Measurements from ENCODE around the gene CERCAM.
A peak's percentile ranks its signal among the peaks of the same experiment; 100 is the strongest.
"Not testable (repeated sequence)": the region's sequence is repeated elsewhere in the genome, so short reads cannot be mapped to it uniquely, and the experiment has no call there.

The CERCAM gene

DNA sequence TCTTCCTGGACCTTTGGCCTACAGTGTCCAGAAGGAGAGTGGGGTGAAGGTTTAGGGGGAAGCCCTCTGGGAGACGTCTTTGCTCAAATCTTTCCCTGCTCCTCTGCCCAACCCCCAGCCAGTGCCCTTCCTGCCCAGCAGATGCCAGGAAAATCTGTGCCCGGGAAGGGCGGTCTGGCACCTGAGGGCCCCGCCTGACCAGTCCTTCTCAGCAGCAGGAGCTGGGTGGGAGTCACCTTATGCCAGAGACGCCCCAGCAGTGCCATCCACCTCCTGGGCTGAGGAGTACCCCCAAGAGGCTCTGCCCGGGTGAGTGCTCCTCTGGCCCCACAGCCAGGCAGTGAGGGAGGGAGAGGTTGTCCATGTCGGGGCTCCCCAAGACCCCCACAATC lies 14.9 kb upstream of the CERCAM start:
- Mint-ChIP-seq H3K36me3 (ENCODE audit: low read depth) (no peaks in the 10 kb centered on the region), H3K4me3 (no peak overlapping the region), H3K27ac (no peak overlapping the region), H3K27me3 (peaks cover 19% of the 10 kb centered on the region), H3K9me3 (no peaks in the 10 kb centered on the region), H3K4me1 (ENCODE audit: low read depth) (no peaks in the 10 kb centered on the region)

DNA sequence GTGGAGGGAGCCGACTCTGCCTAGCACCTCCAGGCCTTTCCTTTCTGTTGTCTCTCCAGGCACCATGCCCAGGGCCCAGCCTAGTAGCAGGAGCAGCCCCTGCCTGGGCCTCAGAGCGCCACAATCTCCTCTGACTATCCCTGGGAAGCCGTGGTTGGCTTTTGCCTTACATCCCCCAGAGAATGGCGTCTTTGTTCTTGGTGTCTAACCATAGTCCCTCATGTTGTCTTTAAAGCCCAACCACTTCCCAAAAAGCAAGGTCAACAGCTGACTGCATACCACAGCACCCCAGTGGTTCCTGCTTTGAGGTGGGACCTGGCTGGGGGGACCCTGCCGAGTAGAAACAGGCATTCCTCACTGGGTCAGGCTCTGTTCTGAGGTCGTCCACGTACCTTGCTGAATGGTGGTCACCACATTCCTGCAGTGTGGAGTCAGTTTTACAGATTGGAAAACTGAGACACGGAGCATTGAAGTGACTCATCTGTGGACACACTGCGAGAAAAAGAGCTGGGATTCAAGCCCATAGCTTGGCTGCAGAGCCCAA lies 13.7 kb upstream of the CERCAM start:
- Mint-ChIP-seq H3K36me3 (ENCODE audit: low read depth) (no peaks in the 10 kb centered on the region), H3K4me3 (no peak overlapping the region), H3K27me3 (peaks cover 25% of the 10 kb centered on the region)

DNA sequence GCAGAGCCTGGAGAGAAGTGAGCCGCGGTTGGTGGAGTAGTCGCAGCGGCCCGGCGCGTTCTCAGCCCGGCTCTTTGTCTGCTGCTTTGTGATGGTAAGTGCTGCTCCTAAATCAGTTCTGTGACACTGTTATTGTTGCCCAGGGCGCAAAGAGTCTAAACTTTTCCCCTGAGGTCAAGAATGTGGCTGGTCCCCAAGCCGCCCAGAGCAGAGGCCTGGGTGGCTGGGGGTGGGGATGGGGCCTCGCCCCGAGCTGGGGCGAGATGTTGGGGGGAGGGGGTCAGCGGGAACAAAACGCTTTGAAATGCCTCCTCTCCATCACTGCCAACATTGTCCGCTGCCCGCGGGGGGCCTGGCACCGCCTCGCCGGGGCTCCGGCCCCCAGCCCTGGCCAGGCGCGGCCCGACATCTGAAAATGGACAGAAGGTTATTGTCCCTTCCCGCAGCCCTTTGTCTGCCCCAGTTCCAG lies 11.7 kb upstream of the CERCAM start:
- Mint-ChIP-seq H3K27ac (no peak overlapping the region), H3K4me1 (ENCODE audit: low read depth) (no peaks in the 10 kb centered on the region), H3K9me3 (no peaks in the 10 kb centered on the region), H3K4me3 (no peak overlapping the region), H3K27me3 (peaks cover 32% of the 10 kb centered on the region), H3K36me3 (ENCODE audit: low read depth) (no peaks in the 10 kb centered on the region)

More for the DNA sequence above, 13.7 kb upstream of the CERCAM start:
- Mint-ChIP-seq H3K4me1 (ENCODE audit: low read depth) (no peaks in the 10 kb centered on the region), H3K27ac (no peak overlapping the region), H3K9me3 (no peaks in the 10 kb centered on the region)

DNA sequence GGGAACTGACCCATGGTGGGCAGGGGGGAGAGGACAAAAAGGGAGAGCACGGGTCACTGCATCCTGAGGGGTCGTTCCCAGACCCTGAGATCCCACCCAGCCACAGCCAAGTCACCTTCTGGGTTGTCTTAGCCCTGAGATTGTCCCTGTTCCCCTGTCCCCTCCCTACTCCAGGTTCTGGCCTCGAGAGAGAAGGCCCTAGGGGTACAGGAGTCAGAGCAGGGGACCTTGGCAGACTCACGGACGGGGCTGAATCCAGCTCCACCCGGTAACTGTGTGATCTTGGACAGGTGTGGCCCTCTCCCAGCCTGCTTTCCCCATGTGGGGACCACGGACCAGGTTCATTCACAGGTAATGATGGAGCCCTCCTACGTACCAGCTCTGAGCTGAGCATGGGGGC lies 11.2 kb upstream of the CERCAM start:
- no peaks in the 10 kb centered on the region for H3K36me3 Mint-ChIP-seq (ENCODE audit: low read depth)
- no peaks in the 10 kb centered on the region for H3K4me1 Mint-ChIP-seq (ENCODE audit: low read depth)
- peaks cover 35% of the 10 kb centered on the region for H3K27me3 Mint-ChIP-seq
- H3K9me3 Mint-ChIP-seq = no peaks in the 10 kb centered on the region
- no peak overlapping the region for H3K4me3 Mint-ChIP-seq
- no peak overlapping the region for H3K27ac Mint-ChIP-seq

DNA sequence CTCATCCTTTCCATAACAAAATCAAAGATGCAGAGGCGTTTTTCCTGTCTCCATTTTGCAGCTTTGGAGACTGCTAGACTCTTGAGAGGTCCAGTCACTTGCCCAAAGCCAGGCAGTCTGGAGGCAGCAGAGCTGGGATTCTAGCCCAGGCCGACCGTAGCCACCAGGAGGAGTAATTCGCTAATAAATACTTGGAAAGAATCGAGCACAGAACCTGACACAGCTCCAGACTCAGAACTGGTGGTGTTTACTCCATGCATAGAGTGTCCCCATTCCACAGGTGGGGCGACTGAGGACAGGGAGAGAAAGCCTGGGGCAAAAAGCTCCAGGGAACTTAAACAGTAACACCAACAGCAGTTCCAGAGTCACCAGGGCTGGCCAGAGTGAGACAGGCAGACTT lies 10.7 kb upstream of the CERCAM start:
- Mint-ChIP-seq H3K27me3 (peaks cover 38% of the 10 kb centered on the region), H3K9me3 (no peaks in the 10 kb centered on the region)

DNA sequence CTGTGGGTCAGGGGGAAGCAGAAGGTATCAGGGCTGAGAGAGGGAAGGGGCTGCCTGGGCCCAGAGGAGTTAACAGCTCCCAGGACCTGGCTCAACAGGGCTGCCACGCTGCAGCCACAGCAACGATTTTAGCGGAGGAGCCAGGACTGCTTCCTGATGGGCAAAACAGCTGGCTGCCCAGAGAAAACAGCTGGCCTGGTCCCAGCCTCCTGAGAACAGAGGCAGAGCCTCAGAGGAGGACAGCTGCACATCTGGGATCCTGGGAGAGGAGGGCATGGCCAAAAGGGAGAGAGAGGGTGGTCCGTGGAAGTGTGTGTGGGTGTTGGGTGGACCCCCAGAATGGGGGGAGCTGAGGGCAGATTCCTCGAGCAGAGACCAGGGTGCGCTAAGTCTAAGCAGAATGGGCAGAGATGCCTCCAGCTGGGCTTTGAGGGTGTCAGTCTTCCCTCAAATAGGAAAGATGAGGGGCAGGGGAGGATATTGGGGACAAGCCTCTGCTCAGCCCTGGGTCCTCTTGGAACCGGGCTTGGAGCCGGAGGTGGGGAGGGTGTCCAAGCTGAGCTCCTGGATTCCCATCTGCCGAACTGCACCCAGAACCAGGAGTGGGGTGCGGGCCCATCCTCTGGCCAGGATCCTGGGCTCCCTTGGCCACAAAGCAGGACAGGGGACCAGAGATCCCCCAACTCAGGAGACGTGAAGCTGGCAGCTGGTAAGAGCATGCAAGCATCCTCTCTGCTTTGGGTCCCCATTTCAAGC lies 9.1 kb upstream of the CERCAM start:
- H3K27me3 Mint-ChIP-seq = peaks cover 52% of the 10 kb centered on the region
- no peaks in the 10 kb centered on the region for H3K36me3 Mint-ChIP-seq (ENCODE audit: low read depth)
- no peaks in the 10 kb centered on the region for H3K9me3 Mint-ChIP-seq
- H3K4me1 Mint-ChIP-seq (ENCODE audit: low read depth) = no peaks in the 10 kb centered on the region
- no peak overlapping the region for H3K27ac Mint-ChIP-seq
- no peak overlapping the region for H3K4me3 Mint-ChIP-seq

More for the DNA sequence above, 10.7 kb upstream of the CERCAM start:
- Mint-ChIP-seq H3K36me3 (ENCODE audit: low read depth) (no peaks in the 10 kb centered on the region), H3K4me3 (no peak overlapping the region), H3K4me1 (ENCODE audit: low read depth) (no peaks in the 10 kb centered on the region), H3K27ac (no peak overlapping the region)

DNA sequence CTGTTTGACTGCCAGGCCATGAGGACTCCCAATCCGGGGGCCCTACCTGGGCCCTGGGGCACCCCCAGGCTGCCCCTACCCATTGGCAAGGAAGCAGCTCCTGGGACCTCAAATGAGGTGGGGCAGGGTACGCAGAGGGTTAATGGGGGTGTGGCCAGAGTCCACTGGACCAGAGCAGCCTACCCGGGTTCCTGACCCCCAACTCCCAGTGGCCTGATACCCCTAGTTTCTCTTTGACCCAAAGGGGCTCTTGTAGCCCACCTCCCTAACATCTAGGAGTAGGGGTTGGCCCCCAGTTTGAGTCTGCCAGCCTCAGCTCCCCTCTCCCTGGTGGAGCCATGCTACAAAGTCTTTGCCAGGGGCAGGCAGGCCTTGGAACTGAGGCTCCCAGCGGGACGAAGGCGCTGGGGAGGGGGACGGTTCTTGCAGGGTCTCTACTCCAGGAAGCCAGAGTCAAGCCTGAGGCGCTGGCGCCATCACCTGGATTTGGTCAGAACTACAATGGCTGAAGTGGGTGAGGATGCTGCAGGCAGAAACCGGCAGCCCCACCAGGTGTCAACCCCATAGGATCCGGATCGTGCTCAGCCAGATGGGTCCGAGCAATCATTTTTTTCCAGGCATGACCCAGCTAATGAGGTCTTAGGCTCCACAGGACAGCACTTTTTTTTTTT lies 8.4 kb upstream of the CERCAM start:
- H3K27me3 Mint-ChIP-seq = peaks cover 50% of the 10 kb centered on the region
- no peaks in the 10 kb centered on the region for H3K36me3 Mint-ChIP-seq (ENCODE audit: low read depth)
- no peaks in the 10 kb centered on the region for H3K4me1 Mint-ChIP-seq (ENCODE audit: low read depth)
- no peak overlapping the region for H3K27ac Mint-ChIP-seq
- no peaks in the 10 kb centered on the region for H3K9me3 Mint-ChIP-seq
- H3K4me3 Mint-ChIP-seq = no peak overlapping the region

DNA sequence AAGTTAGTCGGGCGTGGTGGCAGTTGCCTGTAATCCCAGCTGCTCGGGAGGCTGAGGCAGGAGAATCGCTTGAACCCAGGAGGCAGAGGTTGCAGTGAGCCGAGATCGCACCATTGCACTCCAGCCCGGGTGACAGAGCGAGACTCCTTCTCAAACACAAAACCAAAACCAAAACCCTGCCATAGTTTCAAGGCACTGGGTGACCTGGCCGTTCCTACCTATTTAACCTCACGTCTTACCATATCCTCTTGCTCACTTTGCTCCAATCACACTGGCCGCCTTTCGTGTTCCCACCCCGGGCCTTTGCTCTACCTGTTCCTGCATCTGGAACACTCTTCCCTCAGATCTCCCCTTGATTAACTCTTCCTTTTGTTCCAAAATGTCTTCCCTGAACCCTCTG lies 6.9 kb upstream of the CERCAM start:
- not testable (repeated sequence) for H3K9me3 Mint-ChIP-seq, H3K4me3 Mint-ChIP-seq

DNA sequence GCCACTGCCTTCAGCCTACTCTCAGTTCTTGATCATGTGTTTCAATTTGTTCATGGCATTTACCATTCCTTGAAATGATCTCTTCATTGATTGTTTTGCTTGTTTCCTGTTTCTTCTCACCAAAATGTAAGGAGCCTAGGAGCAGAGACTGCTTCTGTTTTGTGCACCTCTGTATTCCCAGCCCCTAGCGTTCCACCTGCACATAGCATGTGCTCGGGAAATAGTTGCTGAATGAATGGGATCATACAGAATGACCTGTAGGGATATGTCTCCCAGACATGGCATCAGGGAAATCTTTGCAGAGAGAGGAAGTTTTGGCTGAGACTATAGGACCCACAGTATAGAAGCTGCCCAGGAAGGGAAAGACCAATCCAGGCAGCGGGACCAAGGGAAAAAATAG lies 6.2 kb upstream of the CERCAM start:
- H3K36me3 Mint-ChIP-seq (ENCODE audit: low read depth) = no peaks in the 10 kb centered on the region
- H3K4me3 Mint-ChIP-seq = no peak overlapping the region
- peaks cover 2% of the 10 kb centered on the region for H3K4me1 Mint-ChIP-seq (ENCODE audit: low read depth)
- H3K9me3 Mint-ChIP-seq = no peaks in the 10 kb centered on the region
- H3K27ac Mint-ChIP-seq = no peak overlapping the region
- H3K27me3 Mint-ChIP-seq = peaks cover 49% of the 10 kb centered on the region

More for the DNA sequence above, 6.9 kb upstream of the CERCAM start:
- H3K36me3 Mint-ChIP-seq (ENCODE audit: low read depth); H3K4me1 Mint-ChIP-seq (ENCODE audit: low read depth); H3K27ac Mint-ChIP-seq: not testable (repeated sequence)
- peaks cover 43% of the 10 kb centered on the region for H3K27me3 Mint-ChIP-seq

DNA sequence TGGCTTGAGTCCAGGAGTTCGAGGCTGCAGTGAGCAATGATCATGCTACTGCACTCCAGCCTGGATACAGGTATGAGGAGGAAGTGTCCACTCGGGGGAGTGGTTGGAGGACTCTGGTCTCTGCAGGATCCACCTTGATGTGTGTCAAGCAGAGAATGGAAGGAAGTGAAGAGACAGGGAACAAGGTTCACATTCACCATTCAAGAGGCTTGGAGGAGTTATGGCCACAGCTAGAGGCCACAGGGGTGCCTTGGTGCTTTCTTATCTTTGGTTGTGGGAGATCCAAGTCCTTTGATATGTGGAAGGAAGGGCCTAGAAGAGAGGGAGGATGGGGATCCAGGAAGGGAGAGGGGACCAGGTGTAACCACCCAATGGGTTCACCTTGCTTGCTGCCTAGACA lies 5.4 kb upstream of the CERCAM start:
- H3K36me3 Mint-ChIP-seq (ENCODE audit: low read depth) = no peaks in the 10 kb centered on the region
- peaks cover 48% of the 10 kb centered on the region for H3K27me3 Mint-ChIP-seq
- H3K4me3 Mint-ChIP-seq = no peak overlapping the region
- no peaks in the 10 kb centered on the region for H3K9me3 Mint-ChIP-seq
- no peak overlapping the region for H3K27ac Mint-ChIP-seq
- H3K4me1 Mint-ChIP-seq (ENCODE audit: low read depth) = peaks cover 8% of the 10 kb centered on the region

DNA sequence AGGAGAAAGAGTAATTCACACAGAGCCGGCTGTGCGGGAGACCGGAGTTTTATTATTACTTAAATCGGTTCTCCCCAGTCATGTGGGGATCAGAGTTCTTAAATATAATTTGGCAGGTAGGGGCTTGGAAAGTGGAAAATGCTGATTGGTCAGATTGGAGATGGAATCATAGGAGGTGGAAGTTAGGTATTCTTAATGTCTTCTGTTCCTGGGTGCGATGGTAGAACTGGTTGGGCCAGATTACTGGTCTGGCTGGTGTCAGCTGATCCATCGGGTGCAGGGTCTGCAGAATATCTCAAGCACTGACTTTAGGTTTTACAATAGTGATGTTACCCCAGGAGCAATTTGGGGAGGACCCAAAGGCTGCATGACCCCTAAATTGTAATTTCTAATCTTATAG lies 4.6 kb upstream of the CERCAM start:
- Mint-ChIP-seq H3K27me3 (peaks cover 48% of the 10 kb centered on the region), H3K27ac (no peak overlapping the region), H3K9me3 (no peaks in the 10 kb centered on the region)

DNA sequence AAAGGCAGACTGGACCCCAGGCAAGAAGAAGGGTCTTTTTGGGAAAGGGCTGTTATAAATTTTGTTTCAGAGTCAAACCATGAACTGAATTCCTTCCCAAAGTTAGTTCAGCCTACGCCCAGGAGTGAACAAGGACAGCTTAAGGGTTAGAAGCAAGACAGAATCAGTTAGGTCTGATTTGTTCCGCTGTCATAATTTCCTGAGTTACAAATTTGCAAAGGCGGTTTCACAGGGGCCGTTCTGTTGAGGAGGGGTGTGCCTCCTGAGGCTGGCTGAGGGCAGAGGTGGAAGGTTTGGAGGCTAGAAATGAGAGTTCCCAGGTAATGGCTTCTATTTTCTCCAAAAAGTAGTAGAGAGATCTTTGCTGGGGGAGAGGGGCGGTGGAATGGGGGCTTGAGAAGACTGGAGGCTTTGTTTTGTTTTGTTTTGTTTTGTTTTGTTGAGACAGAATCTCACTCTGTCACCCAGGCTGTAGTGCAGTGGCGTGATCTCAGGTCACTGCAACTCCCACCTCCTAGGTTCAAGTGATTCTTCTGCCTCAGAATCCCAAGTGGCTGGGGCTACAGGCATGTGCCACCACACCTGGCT lies 4.1 kb upstream of the CERCAM start:
- Mint-ChIP-seq H3K4me3 (no peak overlapping the region), H3K36me3 (ENCODE audit: low read depth) (no peaks in the 10 kb centered on the region), H3K27me3 (peaks cover 43% of the 10 kb centered on the region), H3K4me1 (ENCODE audit: low read depth) (peaks cover 9% of the 10 kb centered on the region), H3K9me3 (no peaks in the 10 kb centered on the region), H3K27ac (no peak overlapping the region)

More for the DNA sequence above, 4.6 kb upstream of the CERCAM start:
- Mint-ChIP-seq H3K36me3 (ENCODE audit: low read depth) (no peaks in the 10 kb centered on the region), H3K4me1 (ENCODE audit: low read depth) (peaks cover 8% of the 10 kb centered on the region), H3K4me3 (no peak overlapping the region)

DNA sequence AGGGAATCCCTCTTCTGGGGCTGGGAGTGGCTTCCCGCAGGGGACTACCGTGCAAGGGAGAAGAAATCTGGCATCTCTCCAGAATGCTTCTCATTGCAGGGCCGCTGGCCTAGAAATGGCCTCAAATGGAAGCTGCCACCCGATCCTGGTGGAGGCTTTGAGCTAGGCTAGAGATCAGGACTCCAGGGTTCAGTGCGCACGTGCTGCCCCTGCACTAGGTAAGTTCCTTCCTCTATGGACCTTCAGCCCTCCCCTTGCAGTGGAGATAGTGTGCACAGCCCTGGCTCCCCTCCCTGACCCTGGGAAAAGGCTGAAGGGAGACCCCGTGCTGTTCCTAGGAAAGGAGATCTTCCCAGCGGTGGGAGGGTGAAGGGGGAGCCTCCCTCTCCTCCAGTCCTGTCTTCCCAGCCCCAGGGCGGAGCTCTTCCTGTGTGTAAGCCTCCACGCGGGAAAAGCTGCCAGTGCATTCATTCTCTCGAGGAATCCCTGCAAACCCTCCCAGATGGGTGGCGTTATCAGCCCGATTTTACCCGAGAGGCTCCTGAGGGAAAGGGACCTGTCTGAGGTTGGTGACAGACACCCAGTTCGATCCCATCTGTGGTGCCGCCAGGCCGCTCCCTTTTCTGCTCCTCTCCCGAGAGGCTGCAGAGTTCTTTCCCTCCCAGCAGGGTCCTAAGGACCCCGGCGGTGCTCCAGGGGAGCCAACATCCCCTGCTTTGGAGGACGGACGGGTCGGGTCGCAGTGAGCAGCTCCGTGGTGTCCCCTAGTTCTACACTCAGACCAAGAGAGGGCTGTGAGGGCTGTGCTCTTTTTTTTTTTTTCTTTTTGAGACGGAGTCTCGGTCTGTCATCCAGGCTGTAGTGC lies 1.4 kb upstream of the CERCAM start:
- Mint-ChIP-seq H3K27ac (no peak overlapping the region), H3K36me3 (ENCODE audit: low read depth) (no peaks in the 10 kb centered on the region), H3K27me3 (peaks cover 34% of the 10 kb centered on the region), H3K4me3 (peak overlapping the region; percentile 77), H3K9me3 (no peaks in the 10 kb centered on the region), H3K4me1 (ENCODE audit: low read depth) (peaks cover 14% of the 10 kb centered on the region)

DNA sequence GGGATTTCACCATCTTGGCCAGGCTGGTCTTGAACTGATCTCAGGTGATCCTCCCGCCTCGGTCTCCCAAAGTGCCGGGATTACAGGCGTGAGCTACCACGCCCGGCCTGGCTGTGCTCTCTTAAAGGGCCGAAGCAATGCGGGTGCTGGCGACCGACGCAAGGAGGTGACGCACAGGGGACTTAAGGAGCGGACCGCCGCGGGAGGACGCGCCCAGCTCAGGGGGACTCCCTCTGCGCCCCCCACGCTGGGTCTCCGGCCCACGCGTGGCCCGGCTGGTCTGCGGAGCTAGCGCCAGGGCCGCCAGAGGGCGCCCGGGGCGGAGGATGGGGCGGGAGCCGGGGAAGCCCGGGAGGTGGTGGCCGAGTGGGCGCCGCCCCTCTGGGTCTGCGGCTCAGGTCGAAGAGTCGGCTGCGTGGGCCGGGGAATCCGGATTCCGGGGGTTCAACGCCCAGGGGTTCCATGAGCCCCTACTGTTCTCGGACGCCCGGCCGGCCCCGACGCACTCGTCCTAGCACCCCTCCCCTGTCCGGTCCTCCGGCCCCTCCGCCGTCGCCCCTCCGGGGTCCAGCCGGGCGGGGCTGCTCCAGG lies 502 bp upstream of the CERCAM start:
- no peak overlapping the region for H3K27ac Mint-ChIP-seq
- H3K36me3 Mint-ChIP-seq (ENCODE audit: low read depth) = no peaks in the 10 kb centered on the region
- peak overlapping the region; percentile 77 for H3K4me3 Mint-ChIP-seq
- H3K4me1 Mint-ChIP-seq (ENCODE audit: low read depth) = peaks cover 14% of the 10 kb centered on the region
- peaks cover 27% of the 10 kb centered on the region for H3K27me3 Mint-ChIP-seq
- H3K9me3 Mint-ChIP-seq = no peaks in the 10 kb centered on the region

Measured in stimulated activated naive CD8-positive, alpha-beta T cell treated with anti-CD3 and anti-CD28 coated beads, Interleukin-15, Interleukin-2, amounts not matched to agents 100 ng/mL and 50 ng/mL, for 24 hours (primary cell).